Measurements from ENCODE around the gene AMDHD1.
"Not testable (repeated sequence)": the region's sequence is repeated elsewhere in the genome, so short reads cannot be mapped to it uniquely, and the experiment has no call there.

The AMDHD1 gene

GRCh38 chr12:95966287-95966870 lies 23.2 kb downstream of the AMDHD1 start:
- no peak for DNase-seq

- no peak for DNase-seq
Observed at GRCh38 chr12:95967301-95967700, 24.2 kb downstream of the AMDHD1 start.

DNA sequence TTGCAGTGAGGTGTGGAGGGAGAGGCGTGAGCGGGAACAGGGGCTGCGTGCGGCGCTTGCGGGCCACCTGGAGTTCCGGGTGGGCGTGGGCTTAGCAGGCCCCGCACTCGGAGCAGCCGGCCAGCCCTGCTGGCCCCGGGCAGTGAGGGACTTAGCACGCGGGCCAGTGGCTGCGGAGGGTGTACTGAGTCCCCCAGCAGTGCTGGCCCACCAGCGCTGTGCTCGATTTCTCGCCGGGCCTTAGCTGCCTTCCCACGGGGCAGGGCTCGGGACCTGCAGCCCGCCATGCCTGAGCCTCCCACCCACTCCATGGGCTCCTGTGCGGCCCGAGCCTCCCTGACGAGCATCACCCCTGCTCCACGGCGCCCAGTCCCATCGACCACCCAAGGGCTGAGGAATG lies 26.0 kb downstream of the AMDHD1 start:
- not testable (repeated sequence) for DNase-seq

DNA sequence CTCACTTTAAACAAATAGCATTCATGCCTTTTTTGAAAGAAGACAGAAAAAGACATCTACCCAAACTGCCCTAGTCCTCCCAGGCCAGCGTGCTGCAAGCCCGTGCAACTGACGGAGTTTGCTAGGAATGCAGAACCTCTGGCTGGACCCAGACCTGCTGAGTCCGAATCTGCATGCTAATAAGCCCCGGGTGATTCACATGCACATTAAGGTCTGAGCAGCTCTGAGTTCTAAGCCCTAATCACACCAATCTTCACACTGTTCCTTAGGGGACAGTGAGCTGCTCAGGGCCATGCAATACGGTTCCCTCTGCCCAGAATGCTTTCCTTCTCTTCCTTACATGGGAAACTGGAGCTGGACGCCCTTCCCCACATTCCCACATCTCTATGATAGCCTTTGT lies 27.8 kb downstream of the AMDHD1 start:
- DNase-seq: no peak

DNA sequence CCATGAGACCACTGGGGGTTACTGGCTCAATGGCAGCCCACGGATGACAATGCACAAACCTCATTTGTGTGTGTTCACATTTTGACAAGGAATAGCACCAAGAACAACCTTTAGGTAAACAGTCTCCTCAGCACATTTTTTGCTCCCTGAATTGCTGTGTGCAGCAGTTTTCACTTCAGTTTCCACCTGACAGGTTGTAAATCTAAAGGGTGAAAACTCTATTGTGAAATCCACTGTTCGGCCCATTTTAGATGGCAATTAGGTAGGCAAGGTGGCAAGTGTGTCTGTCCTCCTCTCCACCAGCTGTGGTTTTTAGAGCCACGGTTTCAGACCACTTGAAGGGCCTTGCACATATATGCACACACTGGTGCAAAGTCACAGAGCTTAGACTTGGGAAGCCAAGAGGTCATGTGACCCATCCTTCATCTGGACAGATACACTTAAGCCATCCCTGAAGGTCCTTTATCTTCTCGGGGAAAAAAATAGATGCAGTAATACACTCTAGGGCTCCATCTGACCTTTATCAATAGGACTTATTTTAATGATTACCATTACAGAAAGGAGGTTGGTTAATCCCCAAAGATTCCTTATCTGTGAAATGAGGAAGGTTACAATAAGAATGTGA lies 29.8 kb downstream of the AMDHD1 start:
- DNase-seq: no peak

GRCh38 chr12:95974358-95974757 lies 31.2 kb downstream of the AMDHD1 start:
- no peak for DNase-seq

DNA sequence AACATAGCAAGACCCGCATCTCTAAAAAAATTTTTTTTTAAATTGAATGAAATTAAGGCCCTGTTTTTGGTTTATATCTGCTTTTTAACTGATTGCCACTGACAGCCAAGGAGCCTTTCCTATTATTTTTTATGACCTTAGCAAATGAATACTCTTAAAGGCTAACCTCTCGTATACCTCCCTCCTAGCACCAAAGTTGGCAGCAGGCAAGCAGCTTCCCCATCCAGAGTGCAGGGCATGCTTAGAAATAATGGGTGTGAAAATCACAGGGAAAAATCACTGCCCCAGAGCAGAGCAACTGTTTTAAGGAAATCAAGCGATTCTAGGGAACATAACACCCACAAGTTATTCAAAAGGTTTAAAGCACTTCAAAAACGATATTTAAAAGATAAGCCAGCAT lies 32.4 kb downstream of the AMDHD1 start:
- DNase-seq: no peak

GRCh38 chr12:95976416-95976832 lies 33.3 kb downstream of the AMDHD1 start:
- DNase-seq: no peak

- no peak for DNase-seq
Observed at GRCh38 chr12:95977764-95978305, 34.7 kb downstream of the AMDHD1 start.

- DNase-seq: no peak
Observed at GRCh38 chr12:95978351-95978750, 35.2 kb downstream of the AMDHD1 start.

GRCh38 chr12:95978774-95979173 lies 35.6 kb downstream of the AMDHD1 start:
- DNase-seq: peak; percentile 26

GRCh38 chr12:95980437-95980836 lies 37.3 kb downstream of the AMDHD1 start:
- DNase-seq: no peak

GRCh38 chr12:95982602-95983001 lies 39.5 kb downstream of the AMDHD1 start:
- no peak for DNase-seq

DNA sequence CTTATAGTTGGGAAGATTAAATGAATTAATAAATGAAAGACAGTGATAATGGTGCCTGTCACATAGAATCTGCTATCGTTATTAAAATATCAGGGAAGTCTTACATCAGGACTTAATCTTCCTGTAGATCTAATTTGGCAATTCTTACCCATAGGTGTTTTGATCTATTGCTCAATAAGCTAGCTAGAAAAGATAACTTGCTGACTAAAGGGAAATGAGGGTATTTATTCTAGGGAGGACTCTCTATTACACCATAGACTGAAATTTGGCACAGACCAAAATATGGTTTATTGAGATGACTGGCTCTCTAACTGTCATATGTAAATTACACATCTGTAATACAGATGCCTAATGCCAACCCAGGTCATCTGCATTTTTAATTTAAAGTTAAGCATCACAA lies 41.6 kb downstream of the AMDHD1 start:
- no peak for DNase-seq

GRCh38 chr12:95986635-95987570 lies 43.8 kb downstream of the AMDHD1 start:
- DNase-seq: no peak

DNA sequence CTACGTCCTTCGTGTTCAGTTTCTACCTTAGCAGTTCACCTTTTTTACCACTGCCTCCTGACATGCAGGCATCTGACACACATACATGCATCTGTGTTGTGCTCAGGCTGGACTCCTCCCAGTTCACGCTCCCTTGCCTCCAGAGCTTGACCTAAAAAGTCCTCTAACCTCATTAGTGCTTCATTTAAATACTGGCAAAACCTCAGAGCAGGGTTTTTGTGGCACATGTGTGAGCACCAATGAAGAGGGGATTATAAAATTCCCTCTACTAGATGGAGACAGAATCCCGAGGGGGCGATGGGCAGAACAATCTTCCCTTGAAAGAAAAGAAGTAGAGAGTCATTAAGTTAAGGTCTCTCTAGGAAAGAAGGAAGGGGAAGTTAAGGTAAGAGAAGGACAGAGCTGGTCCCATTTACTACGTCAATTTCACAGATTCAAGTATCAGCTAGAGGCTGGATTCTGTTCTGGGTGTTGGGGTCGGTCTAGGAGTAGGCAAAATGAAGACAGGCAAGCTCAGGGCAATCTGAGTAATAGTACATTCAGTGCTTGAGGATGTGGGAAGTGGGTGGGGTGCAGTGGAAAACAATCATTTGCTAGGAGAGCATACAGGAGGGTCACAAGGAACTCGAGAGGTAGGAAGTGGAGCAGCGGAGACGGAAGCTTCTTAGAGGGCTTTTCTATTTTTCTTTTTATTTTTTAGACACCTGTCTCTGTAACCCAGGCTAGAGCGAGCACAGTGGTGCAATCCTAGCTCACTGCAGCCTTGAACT lies 45.6 kb downstream of the AMDHD1 start:
- no peak for DNase-seq

DNA sequence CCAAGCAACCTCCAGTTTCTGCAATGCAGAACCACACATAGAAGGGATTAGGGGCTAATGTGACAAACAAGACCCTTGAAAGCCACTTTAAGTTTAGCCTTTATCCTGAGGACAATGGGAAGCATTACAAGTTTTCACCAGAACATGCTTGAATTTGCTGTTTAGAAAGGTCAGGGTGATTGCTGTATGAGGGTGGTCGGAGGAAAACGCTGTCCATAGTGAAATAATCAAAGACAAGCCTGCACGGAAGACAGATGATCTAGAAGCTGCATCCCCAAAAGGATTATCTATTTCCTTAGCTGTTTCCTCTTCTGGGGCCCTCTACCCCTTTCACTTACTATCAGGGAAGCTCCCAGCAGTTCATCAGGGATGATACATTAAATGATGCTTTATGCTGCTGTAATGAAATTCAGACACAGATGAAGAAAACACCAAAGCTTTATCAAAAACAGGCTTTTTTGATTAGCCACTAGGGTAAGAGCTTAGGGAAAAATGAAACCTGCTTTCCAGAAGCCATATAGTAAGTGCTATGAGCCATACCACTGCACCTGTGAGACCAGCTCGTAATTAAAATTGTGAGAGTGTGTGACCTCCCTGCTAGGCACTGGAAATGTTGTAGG lies 46.5 kb downstream of the AMDHD1 start:
- no peak for DNase-seq

GRCh38 chr12:95990136-95990535 lies 47.0 kb downstream of the AMDHD1 start:
- no peak for DNase-seq

GRCh38 chr12:95993907-95994306 lies 50.8 kb downstream of the AMDHD1 start:
- no peak for DNase-seq

- DNase-seq: no peak
Observed at GRCh38 chr12:95994476-95994875, 51.3 kb downstream of the AMDHD1 start.

GRCh38 chr12:95995238-95996031 lies 52.3 kb downstream of the AMDHD1 start:
- no peak for DNase-seq

All from hematopoietic multipotent progenitor cell treated with erythropoietin and hydrocortisone succinate and interleukin-3 and kit ligand, for 6 days (in vitro differentiated cells).